Right cardiac atrium (tissue), 5 donors: Measurements from ENCODE around the gene PPARGC1A. TPM values are rescaled to one million over a fixed set of nuclear protein-coding genes. Genes with fewer than 3 reads are reported as not detected.

Source experiments
- ATAC-seq, 2 donors: fragments of 200-7000 bp; cut with Tn5 transposase; one replicate each; pipeline versions ENCODE4 v1.8.0 to v1.9.1; 2020; ENCODE audit warnings: moderate library complexity in 2 of 2, mild to moderate bottlenecking in 1 of 2
- DNase-seq, 3 donors: peaks; one replicate each; pipeline ENCODE4 v3.0.0-alpha.2; 2020
- H3K27ac ChIP-seq: one replicate; pipeline ENCODE4 v1.5.1; 2013; ENCODE audit warnings: mild to moderate bottlenecking, low read length, control low read depth, moderate library complexity
- H3K27me3 ChIP-seq: one replicate; pipeline ENCODE4 v1.6.1; 2013; ENCODE audit not compliant: control insufficient read depth, insufficient read depth
- H3K4me1 ChIP-seq: one replicate; pipeline ENCODE4 v1.6.1; 2013; ENCODE audit warnings: low read length; ENCODE audit not compliant: control insufficient read depth, insufficient read depth
- H3K4me3 ChIP-seq: one replicate; pipeline ENCODE4 v1.5.1; 2013; ENCODE audit warnings: low read length, control low read depth
- H3K9me3 ChIP-seq: one replicate; pipeline ENCODE4 v1.6.1; 2013; ENCODE audit warnings: low read length; ENCODE audit not compliant: control insufficient read depth
- WGBS: extraction: QIAGEN DNeasy Blood & Tissue Kit; methylation state at CpG from one replicate; pipeline ENCODE4 v1.1.7; 2013; 5-methylcytosine and 5-hydroxymethylcytosine counted together
- intact Hi-C, 4 donors: fragments of 100-400 bp; cut with DNase I; formaldehyde crosslinking; loops; one replicate each; pipeline versions ENCODE4 v1.11.0 to v1.14.0; 2022 to 2023
- polyA plus RNA-seq: library from polyadenylated mRNA; stranded (reverse); fragments of 200-250 nt; gene quantifications from one replicate; pipeline ENCODE4 v1.2.3, GENCODE V29; 2013
- total RNA-seq, 4 donors: library from RNA; stranded (reverse); fragmentation: NEBNext Ultra II Directional; extraction: Animal tissue kit (Norgen Biotek cat#: 25700); gene quantifications; one replicate each; pipeline ENCODE4 v1.2.1, GENCODE V29; 2021
- donor health status: healthy with polysubstance abuse.
- donor health status: DM: no; HTN: yes; CAD: no.
- donor health status: DM: no; HTN: no; CAD: no.
- donor health status: DM: no; HTN: yes; CAD: no; lungs with severe emphysema.
- donor health status: DM: yes; HTN: yes; CAD: no.

The PPARGC1A gene
- total and polyA plus RNA-seq, 5 donors, result 22.2 to 130 (median 77.1) TPM

- ATAC-seq, result no peak
Measured at GRCh38 chr4:23769406-23769805, 120.4 kb downstream of the PPARGC1A start.

DNA sequence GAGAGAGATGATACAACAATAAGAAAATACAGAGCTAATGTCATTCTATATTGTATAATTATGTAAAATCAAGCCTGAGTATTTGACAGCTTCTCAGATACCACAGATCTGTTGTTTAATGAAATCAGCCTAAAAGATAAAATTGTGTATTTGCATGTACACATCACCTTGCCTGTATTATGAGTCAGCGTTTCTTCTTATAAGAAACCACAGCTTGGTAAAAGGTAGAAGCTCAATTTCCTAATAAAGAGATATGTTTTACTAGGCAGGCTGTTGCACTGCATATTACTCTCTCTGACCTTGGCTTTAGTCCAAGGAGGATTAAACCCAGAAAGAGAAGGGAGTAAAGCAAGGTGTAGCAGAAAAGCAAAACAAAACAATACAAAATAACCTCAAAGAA, 121.3 kb downstream of the PPARGC1A start:
- Histone ChIP-seq H3K27ac (no peak overlapping the region), H3K27me3 (no peaks in the 10 kb centered on the region), H3K9me3 (no peaks in the 10 kb centered on the region), H3K4me1 (no peaks in the 10 kb centered on the region), H3K4me3 (no peak overlapping the region)
- DNase-seq (no peak), ATAC-seq (no peak)
- intact Hi-C loops, result no loop called here
- WGBS, result 78% methylated on average over 1 of the region's 1 CpG

More at GRCh38 chr4:23769406-23769805, 120.4 kb downstream of the PPARGC1A start:
- Histone ChIP-seq H3K4me1 (no peaks in the 10 kb centered on the region), H3K9me3 (no peaks in the 10 kb centered on the region), H3K27me3 (no peaks in the 10 kb centered on the region), H3K4me3 (no peak overlapping the region), H3K27ac (no peak overlapping the region)
- intact Hi-C loops, result no loop called here
- no peak for DNase-seq

- 86% methylated on average over 2 of the region's 2 CpGs for WGBS
- H3K27me3 ChIP-seq, result no peaks in the 10 kb centered on the region
- no peak for ATAC-seq
- H3K4me1 ChIP-seq, result no peaks in the 10 kb centered on the region
- no peaks in the 10 kb centered on the region for H3K9me3 ChIP-seq
- intact Hi-C loops, result no loop called here
- no peak overlapping the region for H3K4me3 ChIP-seq
- DNase-seq, result no peak
- H3K27ac ChIP-seq, result no peak overlapping the region
Measured at GRCh38 chr4:23766344-23766743, 123.5 kb downstream of the PPARGC1A start.

DNA sequence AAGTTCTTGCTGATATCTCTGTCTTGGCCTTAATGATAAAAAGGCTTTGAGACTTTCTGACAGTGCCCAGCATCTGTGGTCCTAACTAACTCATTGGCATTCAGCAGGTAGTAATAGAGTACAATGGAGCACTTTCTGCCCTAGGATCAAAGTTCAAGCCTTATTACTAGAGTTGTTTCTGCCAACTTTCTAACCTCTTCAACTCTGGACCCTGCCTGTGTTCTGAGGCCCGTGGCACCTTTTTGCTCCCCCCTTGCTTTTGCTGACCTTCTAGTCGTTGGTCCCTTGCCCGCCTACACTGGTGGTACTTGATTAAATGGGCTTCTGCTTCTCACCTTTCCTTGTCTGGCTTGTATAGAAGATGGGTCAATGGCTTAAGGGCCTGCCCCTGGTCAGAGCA, 126.3 kb downstream of the PPARGC1A start:
- intact Hi-C loops, result no loop called here
- 60% methylated on average over 3 of the region's 3 CpGs for WGBS
- ATAC-seq, result peak in 1 of 2 donors; percentile 33

DNA sequence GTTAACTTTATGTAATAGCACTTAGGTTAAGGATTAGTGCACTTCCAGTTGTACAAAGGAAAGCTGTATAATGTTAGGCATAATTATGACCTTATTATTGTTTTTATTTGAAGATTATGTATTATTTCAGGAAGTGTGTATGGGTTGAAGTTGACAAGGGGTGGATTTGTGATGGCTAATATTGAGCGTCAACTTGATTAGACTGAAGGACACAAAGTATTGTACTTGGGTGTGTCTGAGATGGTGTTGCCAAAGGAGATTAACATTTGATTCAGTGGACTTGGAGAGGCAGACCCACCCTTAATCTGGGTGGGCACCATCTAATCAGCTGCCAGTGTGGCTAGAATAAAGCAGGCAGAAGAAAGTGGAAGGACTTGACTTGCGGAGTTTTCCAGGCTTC, 127.3 kb downstream of the PPARGC1A start:
- ATAC-seq, result no peak
- H3K4me1 ChIP-seq, result no peaks in the 10 kb centered on the region

More for the DNA sequence above, 126.3 kb downstream of the PPARGC1A start:
- Histone ChIP-seq H3K27ac (no peak overlapping the region), H3K4me3 (no peak overlapping the region), H3K4me1 (no peaks in the 10 kb centered on the region), H3K9me3 (no peaks in the 10 kb centered on the region), H3K27me3 (no peaks in the 10 kb centered on the region)
- no peak for DNase-seq

DNA sequence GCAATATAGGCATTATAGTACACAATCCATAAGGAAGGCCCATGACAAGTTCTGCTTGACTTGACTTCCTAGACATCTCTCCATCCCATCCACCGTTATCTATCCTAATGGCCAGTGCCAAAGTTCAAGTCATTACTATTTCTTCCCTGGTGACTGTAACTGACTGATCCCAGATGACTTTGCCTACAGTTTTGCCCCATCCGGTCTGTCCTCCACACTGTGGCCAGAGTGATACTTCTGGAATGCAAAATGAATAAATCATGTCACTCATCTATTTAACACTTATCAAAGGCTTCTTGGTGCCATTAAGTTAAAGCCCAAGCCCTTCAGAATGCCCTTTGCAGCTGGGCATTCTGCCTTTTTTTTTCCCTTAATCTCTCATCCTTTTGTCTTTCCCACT, 130.8 kb downstream of the PPARGC1A start:
- Histone ChIP-seq H3K27ac (no peak overlapping the region), H3K9me3 (no peaks in the 10 kb centered on the region), H3K4me3 (no peak overlapping the region), H3K27me3 (no peaks in the 10 kb centered on the region), H3K4me1 (no peaks in the 10 kb centered on the region)
- intact Hi-C loops, result no loop called here
- ATAC-seq, result peak; percentile 69 to 70
- 37% methylated on average over 2 of the region's 2 CpGs for WGBS
- no peak for DNase-seq

More for the DNA sequence above, 127.3 kb downstream of the PPARGC1A start:
- 86% methylated on average over 2 of the region's 2 CpGs for WGBS
- no peak overlapping the region for H3K4me3 ChIP-seq
- intact Hi-C loops, result no loop called here
- H3K9me3 ChIP-seq, result no peaks in the 10 kb centered on the region
- H3K27me3 ChIP-seq, result no peaks in the 10 kb centered on the region
- no peak overlapping the region for H3K27ac ChIP-seq
- DNase-seq, result no peak

DNA sequence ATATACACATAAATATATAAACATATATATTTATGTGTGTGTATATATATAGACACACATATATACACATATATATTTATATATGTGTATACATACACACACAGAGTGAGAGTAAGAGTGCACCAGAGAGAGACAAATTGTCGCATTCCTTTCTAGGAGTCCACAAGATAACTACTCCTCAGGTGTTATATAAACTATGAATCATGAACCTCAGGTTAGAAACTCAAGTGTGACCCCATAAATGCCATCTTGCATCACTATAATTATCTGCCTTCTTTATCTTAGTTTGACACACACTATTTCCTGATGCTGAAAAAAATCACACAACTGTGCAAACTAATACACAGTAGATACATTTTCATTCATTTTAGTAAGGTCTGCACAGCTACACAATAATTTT, 135.2 kb downstream of the PPARGC1A start:
- 90% methylated on average over 1 of the region's 1 CpG for WGBS
- ATAC-seq (no peak), DNase-seq (no peak)
- Histone ChIP-seq H3K27ac (no peak overlapping the region), H3K4me1 (no peaks in the 10 kb centered on the region), H3K4me3 (no peak overlapping the region), H3K27me3 (no peaks in the 10 kb centered on the region), H3K9me3 (no peaks in the 10 kb centered on the region)
- intact Hi-C loops, result no loop called here

DNA sequence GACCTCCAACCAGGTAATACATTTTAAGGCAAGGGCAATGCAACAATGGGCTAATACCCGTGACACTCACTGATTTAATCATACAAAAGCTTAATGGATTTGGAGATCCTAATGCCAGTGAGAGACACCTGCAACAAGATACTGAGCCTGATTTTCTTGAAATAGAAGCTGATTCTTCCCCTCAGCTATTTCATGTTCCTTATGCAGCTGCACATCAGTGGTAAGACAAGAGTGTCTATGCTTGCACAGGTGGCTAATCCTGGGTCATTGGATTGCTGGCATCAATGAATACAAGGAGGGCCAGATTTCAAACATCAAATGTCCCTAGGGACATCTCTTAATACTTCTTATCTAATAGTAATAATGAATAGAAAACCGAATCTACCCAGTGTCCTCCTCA, 139.7 kb downstream of the PPARGC1A start:
- DNase-seq (no peak), ATAC-seq (no peak)
- Histone ChIP-seq H3K27me3 (no peaks in the 10 kb centered on the region), H3K4me3 (no peak overlapping the region), H3K27ac (no peak overlapping the region), H3K4me1 (no peaks in the 10 kb centered on the region), H3K9me3 (no peaks in the 10 kb centered on the region)
- 75% methylated on average over 2 of the region's 2 CpGs for WGBS
- intact Hi-C loops, result no loop called here

- intact Hi-C loops, result no loop called here
- 44% methylated on average over 2 of the region's 2 CpGs for WGBS
Measured at GRCh38 chr4:23747281-23747735, 142.5 kb downstream of the PPARGC1A start.

GRCh38 chr4:23746672-23747071, 143.2 kb downstream of the PPARGC1A start:
- intact Hi-C loops, result no loop called here
- no peaks in the 10 kb centered on the region for H3K9me3 ChIP-seq
- DNase-seq (no peak), ATAC-seq (no peak)
- no peaks in the 10 kb centered on the region for H3K4me1 ChIP-seq
- 72% methylated on average over 2 of the region's 2 CpGs for WGBS
- no peak overlapping the region for H3K27ac ChIP-seq
- H3K4me3 ChIP-seq, result no peak overlapping the region
- no peaks in the 10 kb centered on the region for H3K27me3 ChIP-seq

More at GRCh38 chr4:23747281-23747735, 142.5 kb downstream of the PPARGC1A start:
- Histone ChIP-seq H3K27ac (no peak overlapping the region), H3K27me3 (no peaks in the 10 kb centered on the region), H3K9me3 (no peaks in the 10 kb centered on the region), H3K4me3 (no peak overlapping the region), H3K4me1 (no peaks in the 10 kb centered on the region)
- no peak for ATAC-seq
- peak in 1 of 3 donors; percentile 41 for DNase-seq

DNA sequence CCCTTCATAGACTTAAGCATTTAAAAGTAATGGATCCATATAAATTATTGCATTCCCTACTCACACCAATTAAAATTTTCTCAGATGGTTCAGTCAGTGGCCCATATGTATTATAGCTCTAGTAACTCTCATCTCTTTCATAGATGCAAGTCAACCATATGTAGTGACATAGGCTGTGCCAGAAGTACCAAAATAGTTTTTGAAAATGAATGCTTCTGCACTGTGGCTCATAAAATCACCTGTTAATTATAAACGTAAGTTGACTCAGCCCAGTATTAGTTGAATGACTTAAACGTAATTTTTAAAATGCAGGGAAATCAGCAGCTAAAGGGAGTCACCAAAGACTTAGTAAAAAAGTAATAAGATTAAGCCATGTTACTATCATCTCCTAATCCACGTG, 143.8 kb downstream of the PPARGC1A start:
- 75% methylated on average over 3 of the region's 3 CpGs for WGBS
- Histone ChIP-seq H3K9me3 (no peaks in the 10 kb centered on the region), H3K27ac (no peak overlapping the region), H3K4me3 (no peak overlapping the region), H3K4me1 (no peaks in the 10 kb centered on the region), H3K27me3 (no peaks in the 10 kb centered on the region)
- ATAC-seq (no peak), DNase-seq (no peak)
- intact Hi-C loops, result no loop called here

DNA sequence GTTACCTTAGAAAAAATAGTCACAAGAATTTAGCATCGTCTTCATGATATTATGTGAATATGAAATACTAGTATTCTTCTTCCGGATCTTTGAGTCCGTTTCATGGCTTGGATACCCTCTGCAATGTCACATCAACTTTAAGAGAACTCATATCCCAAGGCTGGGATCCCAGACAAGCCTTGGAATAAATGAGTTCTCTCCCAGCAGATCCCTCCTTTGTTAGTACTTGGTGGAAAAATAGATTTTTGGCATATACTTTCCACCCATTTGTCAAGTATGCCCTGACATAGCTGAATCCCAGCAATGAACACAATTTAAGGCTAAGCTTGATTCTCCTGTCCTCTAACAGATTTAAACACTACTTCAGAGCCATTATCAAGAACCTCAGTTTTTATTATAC, 144.5 kb downstream of the PPARGC1A start:
- H3K4me1 ChIP-seq, result no peaks in the 10 kb centered on the region
- H3K9me3 ChIP-seq, result no peaks in the 10 kb centered on the region
- WGBS, result 91% methylated on average over 3 of the region's 3 CpGs
- no peaks in the 10 kb centered on the region for H3K27me3 ChIP-seq
- no peak for ATAC-seq
- intact Hi-C loops, result no loop called here
- H3K4me3 ChIP-seq, result no peak overlapping the region
- DNase-seq, result no peak
- H3K27ac ChIP-seq, result no peak overlapping the region
